ENCODE data around the gene TEAD3. TPM values are rescaled to one million over a fixed set of nuclear protein-coding genes. Genes with fewer than 3 reads are reported as not detected.
A peak's percentile ranks its signal among the peaks of the same experiment; 100 is the strongest.

The TEAD3 gene
- total RNA-seq, 2 experiments from 2014 or later, result not detected

DNA sequence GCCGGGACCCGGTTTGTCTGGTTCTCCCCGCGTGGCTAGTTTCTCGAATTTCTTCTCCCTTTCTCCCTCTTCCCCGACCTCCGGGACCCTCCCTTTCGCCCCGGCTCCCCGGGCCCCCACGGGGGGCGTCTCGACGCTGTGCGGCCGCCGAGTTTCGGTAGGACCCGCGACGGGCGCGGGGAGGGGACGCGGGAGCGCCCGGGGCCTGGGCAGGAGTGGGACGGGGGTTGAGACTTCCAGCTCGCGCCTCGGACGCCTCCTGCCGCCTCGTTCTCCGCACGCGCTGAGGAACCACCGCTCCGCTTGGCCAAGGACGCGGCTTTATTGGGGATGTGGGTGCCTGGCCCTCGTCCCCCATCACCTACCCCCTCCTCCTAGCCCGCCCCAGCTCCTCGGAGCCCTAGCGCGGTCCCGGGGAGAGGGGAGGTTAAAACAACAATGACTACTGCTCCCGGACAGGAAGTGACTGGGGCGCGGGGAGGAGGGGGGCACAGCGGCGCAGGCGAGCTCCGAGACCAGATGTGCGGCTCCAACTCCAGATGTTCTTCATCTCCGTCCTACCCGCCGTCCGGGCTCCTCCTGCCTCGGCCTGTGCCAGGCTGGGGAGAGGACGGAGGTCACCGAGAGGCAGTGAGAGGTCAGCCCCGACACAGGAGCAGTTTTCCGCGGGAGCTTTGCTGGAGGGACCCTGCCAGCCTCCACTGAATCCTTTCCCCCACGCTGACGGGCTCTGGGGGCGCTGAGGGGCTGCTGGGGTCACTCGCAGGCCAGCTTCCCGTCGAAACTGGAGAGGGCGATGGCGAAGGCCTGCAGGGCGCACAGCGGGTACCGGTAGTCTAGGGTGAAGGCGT is 917 bp upstream of the TEAD3 start:
- Histone ChIP-seq H2AFZ (ENCODE audit: low read length) (peak overlapping the region; percentile 84), H3K9me2 (ENCODE audit: insufficient read depth, low read length) (no peaks in the 10 kb centered on the region), H3K79me2 (ENCODE audit: insufficient read depth, low read depth, low read length) (no peaks in the 10 kb centered on the region), H3K4me1 (ENCODE audit: insufficient read depth, low read length, poor library complexity, severe bottlenecking) (peaks cover 14% of the 10 kb centered on the region), H3K4me3 (ENCODE audit: low read depth, low read length, poor library complexity, severe bottlenecking) (peak overlapping the region; percentile 71), H3K27ac (ENCODE audit: low read depth, low read length, poor library complexity, severe bottlenecking) (no peak overlapping the region), H4K20me1 (ENCODE audit: insufficient read depth, low read length) (no peaks in the 10 kb centered on the region), H3K4me2 (ENCODE audit: low read length) (peak overlapping the region; percentile 89), H3K9me3 (ENCODE audit: low read length) (no peaks in the 10 kb centered on the region), H3K36me3 (ENCODE audit: insufficient read depth, low read length) (no peaks in the 10 kb centered on the region)
- intact Hi-C loops (cut with micrococcal nuclease; ENCODE audit: unreplicated experiment), result no loop called here
- POLR2A ChIA-PET, result interaction anchor here (0.7 kb wide), 1 partner anchor 21 kb away, joined by 4 read pairs; no protein-coding TSS in a partner anchor
- TF ChIP-seq EZH2phosphoT487 (IDR thresholded peaks at IDR 0.05; ENCODE audit: borderline replicate concordance, low read depth, low read length), result no peak
- TF ChIP-seq, protein P1, sequence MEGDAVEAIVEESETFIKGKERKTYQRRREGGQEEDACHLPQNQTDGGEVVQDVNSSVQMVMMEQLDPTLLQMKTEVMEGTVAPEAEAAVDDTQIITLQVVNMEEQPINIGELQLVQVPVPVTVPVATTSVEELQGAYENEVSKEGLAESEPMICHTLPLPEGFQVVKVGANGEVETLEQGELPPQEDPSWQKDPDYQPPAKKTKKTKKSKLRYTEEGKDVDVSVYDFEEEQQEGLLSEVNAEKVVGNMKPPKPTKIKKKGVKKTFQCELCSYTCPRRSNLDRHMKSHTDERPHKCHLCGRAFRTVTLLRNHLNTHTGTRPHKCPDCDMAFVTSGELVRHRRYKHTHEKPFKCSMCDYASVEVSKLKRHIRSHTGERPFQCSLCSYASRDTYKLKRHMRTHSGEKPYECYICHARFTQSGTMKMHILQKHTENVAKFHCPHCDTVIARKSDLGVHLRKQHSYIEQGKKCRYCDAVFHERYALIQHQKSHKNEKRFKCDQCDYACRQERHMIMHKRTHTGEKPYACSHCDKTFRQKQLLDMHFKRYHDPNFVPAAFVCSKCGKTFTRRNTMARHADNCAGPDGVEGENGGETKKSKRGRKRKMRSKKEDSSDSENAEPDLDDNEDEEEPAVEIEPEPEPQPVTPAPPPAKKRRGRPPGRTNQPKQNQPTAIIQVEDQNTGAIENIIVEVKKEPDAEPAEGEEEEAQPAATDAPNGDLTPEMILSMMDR (conservative IDR thresholded peaks at IDR 0.05; ENCODE audit: low read length), result no peak
- no TSS peak for BruUV-seq (replicated peaks)
- DNase-seq (ENCODE audit: low spot score), result peak; percentile 37
- CTCF ChIA-PET (ENCODE audit: unreplicated experiment), result interaction anchor here (0.9 kb wide), 1 partner anchor 25 kb away, joined by 12 read pairs; no protein-coding TSS in a partner anchor

DNA sequence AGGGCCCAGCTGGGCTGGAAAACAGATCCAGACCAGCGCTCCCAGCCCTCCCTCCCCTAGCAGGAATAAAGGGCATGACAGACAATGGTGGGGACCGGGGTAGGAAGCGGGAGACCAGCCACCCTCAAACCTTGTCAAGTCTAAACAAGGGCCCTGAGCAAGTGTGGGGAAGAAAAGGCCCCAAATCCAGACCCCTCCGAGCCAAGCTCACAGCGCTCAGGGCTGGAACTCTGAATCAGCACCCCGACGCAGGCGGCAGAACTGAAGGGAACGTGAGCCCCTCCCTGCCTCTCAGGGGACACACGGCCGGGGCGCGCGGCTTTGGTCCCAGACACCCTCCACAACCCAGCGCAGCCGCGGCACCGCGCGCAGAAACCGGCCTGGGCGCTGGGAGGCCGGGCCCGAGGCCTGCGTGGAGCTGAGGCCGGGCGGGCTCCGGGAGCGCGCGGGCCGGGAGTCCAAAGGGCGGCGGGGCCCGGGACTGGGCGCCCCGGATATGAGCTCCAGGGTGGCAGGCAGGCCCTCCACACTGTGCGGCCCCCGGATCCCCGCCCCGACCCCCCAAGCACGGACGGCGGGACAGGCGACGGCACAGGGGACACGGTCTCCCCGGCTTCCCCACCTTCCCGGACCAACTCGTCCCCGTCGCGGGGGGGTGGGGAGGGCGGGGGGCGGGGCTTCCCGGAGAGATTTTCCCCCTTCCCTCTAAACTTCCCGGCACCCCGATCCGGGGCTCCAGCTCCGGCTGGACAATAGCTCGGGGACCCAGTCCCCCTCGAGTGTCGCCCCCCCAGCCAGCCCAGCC is 641 bp downstream of the TEAD3 start:
- Histone ChIP-seq H3K9me3 (ENCODE audit: low read length) (no peaks in the 10 kb centered on the region), H2AFZ (ENCODE audit: low read length) (no peak overlapping the region), H3K4me2 (ENCODE audit: low read length) (peak overlapping the region; percentile 77), H3K4me1 (ENCODE audit: insufficient read depth, low read length, poor library complexity, severe bottlenecking) (peaks cover 14% of the 10 kb centered on the region), H4K20me1 (ENCODE audit: insufficient read depth, low read length) (no peaks in the 10 kb centered on the region), H3K36me3 (ENCODE audit: insufficient read depth, low read length) (no peaks in the 10 kb centered on the region), H3K79me2 (ENCODE audit: insufficient read depth, low read depth, low read length) (no peaks in the 10 kb centered on the region), H3K9me2 (ENCODE audit: insufficient read depth, low read length) (no peaks in the 10 kb centered on the region), H3K4me3 (ENCODE audit: low read depth, low read length, poor library complexity, severe bottlenecking) (peak overlapping the region; percentile 71), H3K27ac (ENCODE audit: low read depth, low read length, poor library complexity, severe bottlenecking) (no peak overlapping the region)
- no peak for DNase-seq (ENCODE audit: low spot score)
- TF ChIP-seq, protein P1 (conservative IDR thresholded peaks at IDR 0.05; ENCODE audit: low read length), result no peak; the same call in 1 of the 2 replicates
- no peak for TF ChIP-seq EZH2phosphoT487 (IDR thresholded peaks at IDR 0.05; ENCODE audit: borderline replicate concordance, low read depth, low read length)
- intact Hi-C loops (cut with micrococcal nuclease; ENCODE audit: unreplicated experiment), result no loop called here
- ChIA-PET CTCF (ENCODE audit: unreplicated experiment) (no interaction called here), POLR2A (no interaction called here)
- no TSS peak for BruUV-seq (replicated peaks)
